SK-N-SH (cell line): ENCODE results near the gene TMEM169. TPM values are rescaled to one million over a fixed set of nuclear protein-coding genes. Genes with fewer than 3 reads are reported as not detected.

Source experiments
- CTCF ChIA-PET: fragments of 300-600, 350-600 bp; formaldehyde crosslinking; extraction: SDS; loops from one replicate; lab custom pipeline; 2021; lab: Yijun Ruan, JAX
- POLR2A ChIA-PET: fragments of 350-600 bp; sonication (Branson Sonifier 250); formaldehyde crosslinking; extraction: SDS; loops from one replicate; lab custom pipeline; 2020; ENCODE audit warnings: antibody characterized with exemption, inconsistent platforms; lab: Yijun Ruan, JAX
- DNase-seq: peaks from one replicate; pipeline ENCODE4 v3.0.0; 2012
- H2AFZ ChIP-seq: fragments of 200-600 bp; sonication (generic); 2 replicates; pipeline ENCODE4 v1.8.1; 2016; ENCODE audit warnings: antibody characterized with exemption, mild to moderate bottlenecking, low read depth
- H3F3A ChIP-seq: fragments of 200-600 bp; sonication (generic); replicated peaks from 2 replicates; pipeline ENCODE3; 2016; ENCODE audit warnings: antibody characterized with exemption, mild to moderate bottlenecking; ENCODE audit not compliant: insufficient read depth
- H3K27ac ChIP-seq, 2 experiments: fragments of 200-500 bp in 1 of 2; fragments of 200-600 bp in 1 of 2; sonication (Bioruptor generic) in 1 of 2; sonication (generic), shearing (Covaris generic) in 1 of 2; 2 replicates each; pipeline versions ENCODE4 v1.5.1 to v1.6.1; 2014 to 2016; ENCODE audit warnings: low read depth in 2 of 2, inconsistent platforms in 1 of 2, low read length in 1 of 2, mild to moderate bottlenecking in 1 of 2, mixed read lengths in 1 of 2
- H3K27me3 ChIP-seq: fragments of 200-600 bp; sonication (generic), shearing (Covaris generic); 2 replicates; pipeline ENCODE4 v1.6.1; 2016; ENCODE audit warnings: mixed run types; ENCODE audit not compliant: insufficient read depth
- H3K36me3 ChIP-seq, 2 experiments: fragments of 200-500 bp in 1 of 2; fragments of 200-600 bp in 1 of 2; sonication (Bioruptor generic) in 1 of 2; sonication (generic) in 1 of 2; replicated peaks in 1 of 2; 2 replicates each; pipeline versions ENCODE3 to v1.5.1; 2014 to 2016; ENCODE audit warnings: low read length in 1 of 2, mild to moderate bottlenecking in 1 of 2; ENCODE audit not compliant: insufficient read depth in 2 of 2, control insufficient read depth in 1 of 2
- H3K4me1 ChIP-seq, 2 experiments: fragments of 200-500 bp in 1 of 2; fragments of 200-600 bp in 1 of 2; sonication (Bioruptor generic) in 1 of 2; sonication (generic), shearing (Covaris generic) in 1 of 2; 2 replicates each; pipeline versions ENCODE4 v1.5.1 to v1.6.1; 2014 to 2016; ENCODE audit warnings: low read depth in 1 of 2, low read length in 1 of 2, mixed run types in 1 of 2; ENCODE audit not compliant: insufficient read depth in 2 of 2, control insufficient read depth in 1 of 2
- H3K4me2 ChIP-seq: fragments of 200-600 bp; sonication (generic), shearing (Covaris generic); 2 replicates; pipeline ENCODE4 v1.6.1; 2017; ENCODE audit warnings: mixed run types
- H3K4me3 ChIP-seq, 2 experiments: fragments of 200-500 bp in 1 of 2; fragments of 200-600 bp in 1 of 2; sonication (Bioruptor generic) in 1 of 2; sonication (generic), shearing (Covaris generic) in 1 of 2; 2 replicates each; pipeline versions ENCODE4 v1.5.1 to v1.8.1; 2014 to 2016; ENCODE audit warnings: low read depth in 2 of 2, inconsistent platforms in 1 of 2, low read length in 1 of 2, mild to moderate bottlenecking in 1 of 2, mixed read lengths in 1 of 2, moderate library complexity in 1 of 2
- H3K79me2 ChIP-seq: fragments of 200-600 bp; sonication (generic); 2 replicates; pipeline ENCODE4 v1.8.1; 2017; ENCODE audit warnings: mild to moderate bottlenecking; ENCODE audit not compliant: insufficient read depth
- H3K9ac ChIP-seq: fragments of 200-600 bp; sonication (generic); 2 replicates; pipeline ENCODE4 v1.6.1; 2017; ENCODE audit warnings: mixed run types
- H3K9me2 ChIP-seq: fragments of 200-600 bp; sonication (generic); 2 replicates; pipeline ENCODE4 v1.6.1; 2017; ENCODE audit warnings: mixed run types
- H3K9me3 ChIP-seq: fragments of 200-600 bp; sonication (generic); 2 replicates; pipeline ENCODE4 v1.6.1; 2017; ENCODE audit warnings: mixed run types, mild to moderate bottlenecking, moderate library complexity
- H4K20me1 ChIP-seq: fragments of 200-600 bp; sonication (generic); 2 replicates; pipeline ENCODE4 v1.6.1; 2017; ENCODE audit warnings: mild to moderate bottlenecking, mixed run types; ENCODE audit not compliant: insufficient read depth
- CHD2 ChIP-seq: fragments of 150-350 bp; IDR thresholded peaks from 2 replicates; pipeline ENCODE4 v1.6.1; 2018; ENCODE audit warnings: low read length; ENCODE audit not compliant: partially characterized antibody
- EP300 ChIP-seq, 2 experiments: IDR thresholded peaks; 2 replicates each; pipeline versions ENCODE4 v1.4.0 to v1.6.1; 2012; ENCODE audit warnings: borderline replicate concordance in 1 of 2, low read depth in 1 of 2, low read length in 1 of 2
- EZH2phosphoT487 ChIP-seq: fragments of 200-600 bp; sonication (generic); IDR thresholded peaks from 2 replicates; pipeline ENCODE4 v1.6.1; 2017; ENCODE audit warnings: low read depth, mixed run types, mild to moderate bottlenecking, antibody characterized with exemption, moderate library complexity, borderline replicate concordance
- FOXM1 ChIP-seq: IDR thresholded peaks from 2 replicates; pipeline ENCODE4 v1.4.0; 2012; ENCODE audit warnings: low read depth, mild to moderate bottlenecking
- GATA2 ChIP-seq: sonication (generic); formaldehyde crosslinking; IDR thresholded peaks from 2 replicates; pipeline ENCODE4 v1.5.0; 2020; ENCODE audit warnings: mild to moderate bottlenecking, missing genetic modification reagents
- MEF2A ChIP-seq: IDR thresholded peaks from 2 replicates; pipeline ENCODE4 v1.4.0; 2012; ENCODE audit warnings: low read depth, borderline replicate concordance
- MXI1 ChIP-seq: IDR thresholded peaks from 2 replicates; pipeline ENCODE4 v1.6.1; 2012; ENCODE audit warnings: mild to moderate bottlenecking, low read depth, low read length, improper control_type of control experiment
- NFIC ChIP-seq: IDR thresholded peaks from 2 replicates; pipeline ENCODE4 v1.4.0; 2012; ENCODE audit warnings: borderline replicate concordance
- NRF1 ChIP-seq: IDR thresholded peaks from 2 replicates; pipeline ENCODE4 v1.6.1; 2012; ENCODE audit warnings: low read depth, mild to moderate bottlenecking, low read length
- POLR2AphosphoS5 ChIP-seq: IDR thresholded peaks from 2 replicates; pipeline ENCODE4 v1.6.1; 2012; ENCODE audit warnings: low read depth, low read length
- RAD21 ChIP-seq: IDR thresholded peaks from 2 replicates; pipeline ENCODE4 v1.6.1; 2012; ENCODE audit warnings: mild to moderate bottlenecking, low read length
- RFX5 ChIP-seq: IDR thresholded peaks from 2 replicates; pipeline ENCODE4 v1.6.1; 2012; ENCODE audit warnings: mild to moderate bottlenecking, improper control_type of control experiment, low read length
- SIN3A ChIP-seq: IDR thresholded peaks from 2 replicates; pipeline ENCODE4 v1.6.1; 2012; ENCODE audit warnings: low read depth, mild to moderate bottlenecking, low read length, moderate library complexity, borderline replicate concordance
- SMC3 ChIP-seq: IDR thresholded peaks from 2 replicates; pipeline ENCODE4 v1.6.1; 2012; ENCODE audit warnings: low read depth, low read length, improper control_type of control experiment
- TAF1 ChIP-seq: IDR thresholded peaks from 2 replicates; pipeline ENCODE4 v1.6.1; 2012; ENCODE audit warnings: low read depth, mild to moderate bottlenecking, low read length, moderate library complexity, borderline replicate concordance
- TCF12 ChIP-seq: IDR thresholded peaks from 2 replicates; pipeline ENCODE4 v1.4.0; 2012
- YY1 ChIP-seq: IDR thresholded peaks from 2 replicates; pipeline ENCODE4 v1.4.0; 2012; ENCODE audit warnings: low read depth, mild to moderate bottlenecking
- WGBS: methylation state at CpG from one replicate; pipeline ENCODE4 v1.1.6; 2017; ENCODE audit warnings: low lambda C conversion rate; 5-methylcytosine and 5-hydroxymethylcytosine counted together
- polyA plus RNA-seq, 3 experiments: library from polyadenylated mRNA; depleted of rRNA; stranded (reverse); fragments of >200 nt; gene quantifications; 2 replicates each; pipeline ENCODE4 v1.2.3, GENCODE V29; 2012
- TF ChIP-seq, protein P1 (sequence below): IDR thresholded peaks from 2 replicates; pipeline ENCODE4 v1.4.0; 2012; ENCODE audit warnings: low read depth, borderline replicate concordance
- TF ChIP-seq, protein P2 (sequence below): IDR thresholded peaks from 2 replicates; pipeline ENCODE4; 2012
- TF ChIP-seq, protein P3 (sequence below): IDR thresholded peaks from 2 replicates; pipeline ENCODE4 v1.4.0; 2012; ENCODE audit warnings: low read depth, borderline replicate concordance

The TMEM169 gene
- polyA plus RNA-seq, 1 of the 3 experiments (the other 2 are of a cell fraction), result 0.30 TPM

DNA sequence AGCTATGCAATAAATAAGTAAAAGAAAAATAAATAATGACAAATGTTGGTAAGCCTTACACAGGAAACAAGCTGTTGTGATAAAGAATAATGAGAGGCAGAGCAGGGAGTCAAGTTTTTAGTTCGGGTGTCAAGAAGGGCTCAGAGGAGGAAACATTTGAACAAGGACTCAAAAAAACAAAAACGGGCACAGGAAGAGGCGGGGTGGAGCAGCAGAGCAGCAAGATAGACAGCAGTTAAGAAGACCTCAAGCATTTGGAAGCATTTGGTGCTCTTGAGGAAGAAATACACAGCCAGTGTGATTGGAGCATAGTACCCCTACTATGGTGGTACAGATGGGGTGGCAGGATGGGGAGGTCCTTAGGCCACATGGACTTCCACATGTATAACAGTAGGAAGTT, 2.8 kb downstream of the TMEM169 start:
- 90% methylated on average over 3 of the region's 3 CpGs for WGBS
- H3K9me3 ChIP-seq, result no peaks in the 10 kb centered on the region
- H2AFZ ChIP-seq, result no peak overlapping the region
- TF ChIP-seq, protein P1, sequence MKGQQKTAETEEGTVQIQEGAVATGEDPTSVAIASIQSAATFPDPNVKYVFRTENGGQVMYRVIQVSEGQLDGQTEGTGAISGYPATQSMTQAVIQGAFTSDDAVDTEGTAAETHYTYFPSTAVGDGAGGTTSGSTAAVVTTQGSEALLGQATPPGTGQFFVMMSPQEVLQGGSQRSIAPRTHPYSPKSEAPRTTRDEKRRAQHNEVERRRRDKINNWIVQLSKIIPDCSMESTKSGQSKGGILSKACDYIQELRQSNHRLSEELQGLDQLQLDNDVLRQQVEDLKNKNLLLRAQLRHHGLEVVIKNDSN, result no peak
- no peak for TF ChIP-seq RFX5
- TF ChIP-seq, protein P2, sequence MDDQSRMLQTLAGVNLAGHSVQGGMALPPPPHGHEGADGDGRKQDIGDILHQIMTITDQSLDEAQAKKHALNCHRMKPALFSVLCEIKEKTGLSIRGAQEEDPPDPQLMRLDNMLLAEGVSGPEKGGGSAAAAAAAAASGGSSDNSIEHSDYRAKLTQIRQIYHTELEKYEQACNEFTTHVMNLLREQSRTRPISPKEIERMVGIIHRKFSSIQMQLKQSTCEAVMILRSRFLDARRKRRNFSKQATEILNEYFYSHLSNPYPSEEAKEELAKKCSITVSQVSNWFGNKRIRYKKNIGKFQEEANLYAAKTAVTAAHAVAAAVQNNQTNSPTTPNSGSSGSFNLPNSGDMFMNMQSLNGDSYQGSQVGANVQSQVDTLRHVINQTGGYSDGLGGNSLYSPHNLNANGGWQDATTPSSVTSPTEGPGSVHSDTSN, result no peak
- no peak for TF ChIP-seq RAD21
- TF ChIP-seq MXI1, result no peak
- TF ChIP-seq EZH2phosphoT487, result no peak
- no peak for TF ChIP-seq TCF12
- no peak for TF ChIP-seq EP300 (IDR thresholded peaks at IDR 0.05; ENCODE audit: borderline replicate concordance in 1 of 2, low read depth in 1 of 2, low read length in 1 of 2)
- no peak for TF ChIP-seq NFIC
- TF ChIP-seq SMC3, result no peak
- no peak for TF ChIP-seq YY1
- TF ChIP-seq NRF1, result no peak
- TF ChIP-seq SIN3A, result no peak
- no peaks in the 10 kb centered on the region for H3K36me3 ChIP-seq
- no peak overlapping the region for H3K4me3 ChIP-seq
- DNase-seq, result no peak
- ChIA-PET POLR2A (interaction anchor here (1.2 kb wide), 1 partner anchor 23 kb away, joined by 4 read pairs; no protein-coding TSS in a partner anchor), CTCF (interaction anchor here (1.4 to 3.7 kb wide), 3 partner anchors 14 to 30 kb away, joined by 5 to 14 read pairs (median 7); no protein-coding TSS in a partner anchor)
- H4K20me1 ChIP-seq, result no peaks in the 10 kb centered on the region
- H3K79me2 ChIP-seq, result peaks cover 8% of the 10 kb centered on the region
- no peak overlapping the region for H3K4me2 ChIP-seq
- no peaks in the 10 kb centered on the region for H3K9me2 ChIP-seq
- peaks cover 0 to 18% of the 10 kb centered on the region in 2 experiments; a peak in 3 of 4 replicates for H3K4me1 ChIP-seq
- H3K27ac ChIP-seq, result peak overlapping the region in 1 of 2 experiments; percentile 54; a peak in 2 of 4 replicates
- H3F3A ChIP-seq, result no peaks in the 10 kb centered on the region
- H3K27me3 ChIP-seq, result no peaks in the 10 kb centered on the region
- no peak overlapping the region for H3K9ac ChIP-seq

DNA sequence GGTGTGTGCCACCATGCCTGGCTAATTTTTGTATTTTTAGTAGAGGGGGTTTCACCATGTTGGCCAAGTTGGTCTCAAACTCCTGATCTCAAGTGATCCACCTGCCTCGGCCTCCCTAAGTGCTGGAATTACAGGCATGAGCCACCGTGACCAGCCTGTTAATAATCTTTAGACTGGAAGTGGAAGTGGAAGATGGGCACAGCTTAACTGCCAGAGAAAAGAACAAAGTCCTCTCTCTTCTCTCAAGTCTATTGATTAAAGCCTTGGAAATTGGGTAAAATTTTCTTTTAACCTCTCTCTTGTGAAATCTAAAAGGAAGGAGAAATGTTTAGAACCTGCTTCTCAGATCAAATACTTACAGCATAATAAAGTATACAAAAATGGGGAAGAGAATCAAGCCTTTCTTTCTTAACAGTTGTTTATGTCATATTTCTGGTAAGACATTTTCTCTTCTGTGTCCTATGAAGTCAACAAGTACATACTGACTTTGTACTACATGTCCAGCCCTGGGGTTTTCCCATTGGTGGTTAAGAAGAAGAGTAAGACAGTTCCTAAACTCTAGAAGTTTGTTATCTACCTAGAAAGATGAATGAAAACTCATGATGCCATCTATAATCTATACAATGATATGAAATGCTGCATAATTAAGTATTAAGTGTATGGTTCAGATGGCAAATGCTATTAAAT, 4.6 kb downstream of the TMEM169 start:
- CTCF ChIA-PET, result interaction anchor here (1.5 kb wide), 1 partner anchor 72 kb away, joined by 5 read pairs; no protein-coding TSS in a partner anchor
- peaks cover 0 to 18% of the 10 kb centered on the region in 2 experiments; a peak in 2 of 4 replicates for H3K4me1 ChIP-seq
- no peak overlapping the region for H2AFZ ChIP-seq
- H4K20me1 ChIP-seq, result no peaks in the 10 kb centered on the region
- H3K4me3 ChIP-seq, result no peak overlapping the region
- 93% methylated on average over 2 of the region's 2 CpGs for WGBS
- no peaks in the 10 kb centered on the region for H3K36me3 ChIP-seq
- H3K9ac ChIP-seq, result no peak overlapping the region
- H3K9me3 ChIP-seq, result no peaks in the 10 kb centered on the region
- H3K27ac ChIP-seq, result no peak overlapping the region
- no peaks in the 10 kb centered on the region for H3F3A ChIP-seq
- H3K79me2 ChIP-seq, result peaks cover 1% of the 10 kb centered on the region; the same call in 1 of the 2 replicates
- H3K4me2 ChIP-seq, result no peak overlapping the region
- DNase-seq, result no peak
- no peaks in the 10 kb centered on the region for H3K27me3 ChIP-seq
- POLR2A ChIA-PET, result no interaction called here
- H3K9me2 ChIP-seq, result no peaks in the 10 kb centered on the region
- no peak for TF ChIP-seq POLR2AphosphoS5
- no peak for TF ChIP-seq CHD2
- no peak for TF ChIP-seq GATA2 (CRISPR knock-in tag)
- TF ChIP-seq, protein P3, sequence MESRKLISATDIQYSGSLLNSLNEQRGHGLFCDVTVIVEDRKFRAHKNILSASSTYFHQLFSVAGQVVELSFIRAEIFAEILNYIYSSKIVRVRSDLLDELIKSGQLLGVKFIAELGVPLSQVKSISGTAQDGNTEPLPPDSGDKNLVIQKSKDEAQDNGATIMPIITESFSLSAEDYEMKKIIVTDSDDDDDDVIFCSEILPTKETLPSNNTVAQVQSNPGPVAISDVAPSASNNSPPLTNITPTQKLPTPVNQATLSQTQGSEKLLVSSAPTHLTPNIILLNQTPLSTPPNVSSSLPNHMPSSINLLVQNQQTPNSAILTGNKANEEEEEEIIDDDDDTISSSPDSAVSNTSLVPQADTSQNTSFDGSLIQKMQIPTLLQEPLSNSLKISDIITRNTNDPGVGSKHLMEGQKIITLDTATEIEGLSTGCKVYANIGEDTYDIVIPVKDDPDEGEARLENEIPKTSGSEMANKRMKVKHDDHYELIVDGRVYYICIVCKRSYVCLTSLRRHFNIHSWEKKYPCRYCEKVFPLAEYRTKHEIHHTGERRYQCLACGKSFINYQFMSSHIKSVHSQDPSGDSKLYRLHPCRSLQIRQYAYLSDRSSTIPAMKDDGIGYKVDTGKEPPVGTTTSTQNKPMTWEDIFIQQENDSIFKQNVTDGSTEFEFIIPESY, result no peak
- TF ChIP-seq NRF1, result no peak
- TF ChIP-seq EP300 (IDR thresholded peaks at IDR 0.05; ENCODE audit: borderline replicate concordance in 1 of 2, low read depth in 1 of 2, low read length in 1 of 2), result no peak
- TF ChIP-seq SMC3, result no peak
- TF ChIP-seq FOXM1, result no peak
- no peak for TF ChIP-seq TAF1
- TF ChIP-seq MEF2A, result no peak
